AG09309 (cell line): Measurements from ENCODE around the gene PARD3.
"Not testable (repeated sequence)": the region's sequence is repeated elsewhere in the genome, so short reads cannot be mapped to it uniquely, and the experiment has no call there.

Experiments
- DNase-seq: peaks from one replicate; pipeline ENCODE4 v3.0.0-alpha.2; 2010; ENCODE audit warnings: low read depth
- H3K4me3 ChIP-seq: 2 replicates; pipeline ENCODE4 v1.5.1; 2011; ENCODE audit warnings: mild to moderate bottlenecking, low read depth, low read length, moderate library complexity; ENCODE audit not compliant: control insufficient read depth
- CTCF ChIP-seq: IDR thresholded peaks from 2 replicates; pipeline ENCODE4 v1.5.1; 2011; ENCODE audit warnings: mild to moderate bottlenecking, low read depth, low read length, inconsistent platforms; ENCODE audit not compliant: insufficient read depth, control insufficient read depth; ENCODE audit errors: missing control alignments

Gene PARD3

GRCh38 chr10:34360984-34361383 is 454.1 kb downstream of the PARD3 start:
- DNase-seq = no peak
- TF ChIP-seq CTCF = no peak

GRCh38 chr10:34359435-34359813 is 455.7 kb downstream of the PARD3 start:
- TF ChIP-seq CTCF = no peak
- no peak for DNase-seq
- H3K4me3 ChIP-seq = no peak overlapping the region

More at GRCh38 chr10:34360984-34361383, 454.1 kb downstream of the PARD3 start:
- H3K4me3 ChIP-seq = no peak overlapping the region

GRCh38 chr10:34358729-34359434 is 456.2 kb downstream of the PARD3 start:
- no peak overlapping the region for H3K4me3 ChIP-seq
- no peak for TF ChIP-seq CTCF
- no peak for DNase-seq

GRCh38 chr10:34356463-34356862 is 458.6 kb downstream of the PARD3 start:
- no peak for TF ChIP-seq CTCF
- no peak overlapping the region for H3K4me3 ChIP-seq
- no peak for DNase-seq

GRCh38 chr10:34353530-34353929 is 461.6 kb downstream of the PARD3 start:
- not testable (repeated sequence) for DNase-seq, H3K4me3 ChIP-seq

GRCh38 chr10:34352599-34353204 is 462.4 kb downstream of the PARD3 start:
- not testable (repeated sequence) for H3K4me3 ChIP-seq, DNase-seq

GRCh38 chr10:34351161-34351560 is 463.9 kb downstream of the PARD3 start:
- TF ChIP-seq CTCF = no peak
- no peak overlapping the region for H3K4me3 ChIP-seq
- DNase-seq = no peak
